Measurements from ENCODE around the gene BLOC1S5.
A peak's percentile ranks its signal among the peaks of the same experiment; 100 is the strongest.

The BLOC1S5 gene

GRCh38 chr6:8063761-8064637 lies at the start of gene BLOC1S5:
Gene BLOC1S5 (minus strand): TSS chr6:8064389. CDS start chr6:8064376, 13 bp downstream.
- H3K9ac ChIP-seq (ENCODE audit: low read depth, low read length) = peak within 1 kb of the TSS; percentile 86
- no peaks in the 10 kb centered on the region for H3K9me3 ChIP-seq (ENCODE audit: control insufficient read depth, insufficient read depth, low read length)
- H3K36me3 ChIP-seq (ENCODE audit: insufficient read depth, low read length) = peaks cover 2% of the 10 kb centered on the region; the same call in 1 of the 2 replicates
- peaks cover 13% of the 10 kb centered on the region; the same call in 1 of the 2 replicates for H3K4me1 ChIP-seq (ENCODE audit: insufficient read depth, low read length)

- Histone ChIP-seq H3K9me3 (ENCODE audit: control insufficient read depth, insufficient read depth, low read length) (no peaks in the 10 kb centered on the region), H3K4me1 (ENCODE audit: insufficient read depth, low read length) (no peaks in the 10 kb centered on the region), H3K36me3 (ENCODE audit: insufficient read depth, low read length) (no peaks in the 10 kb centered on the region), H3K9ac (ENCODE audit: low read depth, low read length) (no peak overlapping the region)
These were observed 49.0 kb upstream of the BLOC1S5 start for GRCh38 chr6:8113131-8113654.

- Histone ChIP-seq H3K36me3 (ENCODE audit: insufficient read depth, low read length) (no peaks in the 10 kb centered on the region), H3K4me1 (ENCODE audit: insufficient read depth, low read length) (no peaks in the 10 kb centered on the region), H3K9ac (ENCODE audit: low read depth, low read length) (no peak overlapping the region), H3K9me3 (ENCODE audit: control insufficient read depth, insufficient read depth, low read length) (no peaks in the 10 kb centered on the region)
These were observed 46.5 kb upstream of the BLOC1S5 start for GRCh38 chr6:8110725-8111124.

- Histone ChIP-seq H3K9me3 (ENCODE audit: control insufficient read depth, insufficient read depth, low read length) (no peaks in the 10 kb centered on the region), H3K4me1 (ENCODE audit: insufficient read depth, low read length) (no peaks in the 10 kb centered on the region), H3K36me3 (ENCODE audit: insufficient read depth, low read length) (no peaks in the 10 kb centered on the region), H3K9ac (ENCODE audit: low read depth, low read length) (no peak overlapping the region)
These were observed 46.0 kb upstream of the BLOC1S5 start for GRCh38 chr6:8110117-8110721.

GRCh38 chr6:8108759-8109539 lies 44.8 kb upstream of the BLOC1S5 start:
- Histone ChIP-seq H3K36me3 (ENCODE audit: insufficient read depth, low read length) (no peaks in the 10 kb centered on the region), H3K9me3 (ENCODE audit: control insufficient read depth, insufficient read depth, low read length) (no peaks in the 10 kb centered on the region), H3K4me1 (ENCODE audit: insufficient read depth, low read length) (no peaks in the 10 kb centered on the region), H3K9ac (ENCODE audit: low read depth, low read length) (no peak overlapping the region)

- H3K4me1 ChIP-seq (ENCODE audit: insufficient read depth, low read length) = no peaks in the 10 kb centered on the region
- no peak overlapping the region for H3K9ac ChIP-seq (ENCODE audit: low read depth, low read length)
- H3K9me3 ChIP-seq (ENCODE audit: control insufficient read depth, insufficient read depth, low read length) = no peaks in the 10 kb centered on the region
- no peaks in the 10 kb centered on the region for H3K36me3 ChIP-seq (ENCODE audit: insufficient read depth, low read length)
These were observed 44.0 kb upstream of the BLOC1S5 start for GRCh38 chr6:8108031-8108660.

GRCh38 chr6:8105791-8106190 lies 41.6 kb upstream of the BLOC1S5 start:
- H3K9me3 ChIP-seq (ENCODE audit: control insufficient read depth, insufficient read depth, low read length) = no peaks in the 10 kb centered on the region
- no peak overlapping the region for H3K9ac ChIP-seq (ENCODE audit: low read depth, low read length)
- H3K36me3 ChIP-seq (ENCODE audit: insufficient read depth, low read length) = 0 out of 2 replicates have a peak, but pooled peaks cover under 1% of the 10 kb centered on the region
- no peaks in the 10 kb centered on the region for H3K4me1 ChIP-seq (ENCODE audit: insufficient read depth, low read length)

GRCh38 chr6:8103726-8104125 lies 39.5 kb upstream of the BLOC1S5 start:
- no peak overlapping the region for H3K9ac ChIP-seq (ENCODE audit: low read depth, low read length)
- no peaks in the 10 kb centered on the region for H3K9me3 ChIP-seq (ENCODE audit: control insufficient read depth, insufficient read depth, low read length)

GRCh38 chr6:8102122-8102958 lies 38.2 kb upstream of the BLOC1S5 start, which contains the start of gene EEF1E1:
Gene EEF1E1 (minus strand): TSS chr6:8102548. CDS start chr6:8102521, 27 bp downstream.
- peak within 1 kb of the TSS; percentile 78 for H3K9ac ChIP-seq (ENCODE audit: low read depth, low read length)
- H3K4me1 ChIP-seq (ENCODE audit: insufficient read depth, low read length) = 0 out of 2 replicates have a peak, but pooled peaks cover 3% of the 10 kb centered on the region
- peaks cover 6% of the 10 kb centered on the region; the same call in 1 of the 2 replicates for H3K36me3 ChIP-seq (ENCODE audit: insufficient read depth, low read length)
- no peaks in the 10 kb centered on the region for H3K9me3 ChIP-seq (ENCODE audit: control insufficient read depth, insufficient read depth, low read length)

More at GRCh38 chr6:8103726-8104125, 39.5 kb upstream of the BLOC1S5 start:
- Histone ChIP-seq H3K36me3 (ENCODE audit: insufficient read depth, low read length) (peaks cover 6% of the 10 kb centered on the region; the same call in 1 of the 2 replicates), H3K4me1 (ENCODE audit: insufficient read depth, low read length) (0 out of 2 replicates have a peak, but pooled peaks cover 3% of the 10 kb centered on the region)

GRCh38 chr6:8100159-8100854 lies 36.1 kb upstream of the BLOC1S5 start:
- Histone ChIP-seq H3K9me3 (ENCODE audit: control insufficient read depth, insufficient read depth, low read length) (no peaks in the 10 kb centered on the region), H3K9ac (ENCODE audit: low read depth, low read length) (no peak overlapping the region), H3K4me1 (ENCODE audit: insufficient read depth, low read length) (0 out of 2 replicates have a peak, but pooled peaks cover 3% of the 10 kb centered on the region), H3K36me3 (ENCODE audit: insufficient read depth, low read length) (peaks cover 16% of the 10 kb centered on the region; the same call in 1 of the 2 replicates)

GRCh38 chr6:8090650-8091049 lies 26.5 kb upstream of the BLOC1S5 start:
- 0 out of 2 replicates have a peak, but pooled peaks cover 7% of the 10 kb centered on the region for H3K4me1 ChIP-seq (ENCODE audit: insufficient read depth, low read length)
- H3K9ac ChIP-seq (ENCODE audit: low read depth, low read length) = no peak overlapping the region
- no peaks in the 10 kb centered on the region; the same call in 1 of the 2 replicates for H3K9me3 ChIP-seq (ENCODE audit: control insufficient read depth, insufficient read depth, low read length)
- peaks cover 20% of the 10 kb centered on the region for H3K36me3 ChIP-seq (ENCODE audit: insufficient read depth, low read length)

GRCh38 chr6:8088886-8089285 lies 24.7 kb upstream of the BLOC1S5 start:
- Histone ChIP-seq H3K9me3 (ENCODE audit: control insufficient read depth, insufficient read depth, low read length) (no peaks in the 10 kb centered on the region; the same call in 1 of the 2 replicates), H3K4me1 (ENCODE audit: insufficient read depth, low read length) (peaks cover 18% of the 10 kb centered on the region; the same call in 1 of the 2 replicates), H3K9ac (ENCODE audit: low read depth, low read length) (no peak overlapping the region), H3K36me3 (ENCODE audit: insufficient read depth, low read length) (peaks cover 17% of the 10 kb centered on the region)

Measured in ES-I3 (cell line).